GM23338 (cell line): ENCODE results near the gene TENM3. TPM values are rescaled to one million over a fixed set of nuclear protein-coding genes. Genes with fewer than 3 reads are reported as not detected.

ENCODE experiments used
- ATAC-seq: fragments of 200-7000 bp; cut with Tn5 transposase; 3 replicates; pipeline ENCODE4 v1.9.1; 2020
- DNase-seq: peaks from one replicate; pipeline ENCODE4 v3.0.0-alpha.2; 2015; ENCODE audit warnings: low spot score
- H2AFZ ChIP-seq: fragments of 200-600 bp; sonication (generic); 2 replicates; pipeline ENCODE4 v1.8.0; 2016; ENCODE audit warnings: antibody characterized with exemption, mild to moderate bottlenecking, moderate library complexity
- H3F3A ChIP-seq: fragments of 200-600 bp; sonication (generic); replicated peaks from 2 replicates; pipeline ENCODE4 v1.8.0; 2017; ENCODE audit warnings: antibody characterized with exemption, mixed run types, low read depth
- H3K27ac ChIP-seq: fragments of 200-600 bp; sonication (generic); 2 replicates; pipeline ENCODE4 v1.6.1; 2016; ENCODE audit warnings: low read depth
- H3K27me3 ChIP-seq: fragments of 200-600 bp; sonication (generic); 2 replicates; pipeline ENCODE4 v1.8.0; 2016; ENCODE audit warnings: mild to moderate bottlenecking, mixed run types, moderate library complexity; ENCODE audit not compliant: insufficient read depth
- H3K36me3 ChIP-seq: fragments of 200-600 bp; sonication (generic); 2 replicates; pipeline ENCODE4 v1.8.0; 2016; ENCODE audit warnings: mild to moderate bottlenecking; ENCODE audit not compliant: insufficient read depth
- H3K4me1 ChIP-seq: fragments of 200-600 bp; sonication (generic); 2 replicates; pipeline ENCODE4 v1.8.0; 2016; ENCODE audit warnings: mild to moderate bottlenecking, moderate library complexity; ENCODE audit not compliant: insufficient read depth
- H3K4me2 ChIP-seq: fragments of 200-600 bp; sonication (generic); 2 replicates; pipeline ENCODE4 v1.7.1; 2017; ENCODE audit warnings: mixed run types
- H3K4me3 ChIP-seq: fragments of 200-600 bp; sonication (generic); 2 replicates; pipeline ENCODE4 v1.6.1; 2016; ENCODE audit warnings: mixed run types
- H3K79me2 ChIP-seq: fragments of 200-600 bp; sonication (generic); replicated peaks from 2 replicates; pipeline ENCODE4 v1.8.0; 2017; ENCODE audit warnings: mild to moderate bottlenecking; ENCODE audit not compliant: insufficient read depth
- H3K9me2 ChIP-seq: fragments of 200-600 bp; sonication (generic); 2 replicates; pipeline ENCODE4 v1.8.0; 2017; ENCODE audit not compliant: insufficient read depth
- H4K20me1 ChIP-seq: fragments of 200-600 bp; sonication (generic); replicated peaks from 2 replicates; pipeline ENCODE4 v1.8.0; 2017; ENCODE audit warnings: mild to moderate bottlenecking; ENCODE audit not compliant: insufficient read depth
- H3K27ac Mint-ChIP-seq: 2 replicates; pipeline ENCODE4 v1.8.0; 2020; ENCODE audit warnings: inconsistent platforms, mild to moderate bottlenecking, moderate library complexity, mixed read lengths
- H3K27me3 Mint-ChIP-seq: 3 replicates; pipeline ENCODE4 v1.8.0; 2022; ENCODE audit warnings: low read depth, mild to moderate bottlenecking, moderate library complexity, mixed read lengths, inconsistent platforms; ENCODE audit not compliant: insufficient read depth, poor library complexity
- H3K36me3 Mint-ChIP-seq: 3 replicates; pipeline ENCODE4 v1.8.0; 2021; ENCODE audit warnings: low read depth, mild to moderate bottlenecking, inconsistent platforms, moderate library complexity, mixed read lengths
- H3K4me1 Mint-ChIP-seq: 3 replicates; pipeline ENCODE4 v1.8.0; 2020; ENCODE audit warnings: mild to moderate bottlenecking, inconsistent platforms, mixed read lengths
- H3K4me3 Mint-ChIP-seq: 3 replicates; pipeline ENCODE4 v1.8.0; 2021; ENCODE audit warnings: moderate library complexity, mild to moderate bottlenecking, inconsistent platforms, mixed read lengths
- H3K9me3 Mint-ChIP-seq: 3 replicates; pipeline ENCODE4 v1.8.0; 2020; ENCODE audit warnings: moderate library complexity, mild to moderate bottlenecking, inconsistent platforms, mixed read lengths
- CREB1 ChIP-seq: fragments of 250-450 bp; sonication (Bioruptor Pico); IDR thresholded peaks from 2 replicates; pipeline ENCODE4 v1.5.0; 2020; ENCODE audit warnings: low read depth, mild to moderate bottlenecking, moderate library complexity
- EZH2 ChIP-seq: fragments of 200-600 bp; sonication (generic); IDR thresholded peaks from one replicate; pipeline ENCODE4 v1.8.0; 2017; ENCODE audit warnings: antibody characterized with exemption, mild to moderate bottlenecking, low read depth; ENCODE audit not compliant: unreplicated experiment
- EZH2phosphoT487 ChIP-seq: fragments of 200-600 bp; sonication (generic); IDR thresholded peaks from one replicate; pipeline ENCODE4 v1.8.1; 2018; ENCODE audit warnings: antibody characterized with exemption; ENCODE audit not compliant: unreplicated experiment
- JUNB ChIP-seq: IDR thresholded peaks from one replicate; pipeline ENCODE4 v1.6.1; 2016; ENCODE audit warnings: antibody characterized with exemption; ENCODE audit not compliant: unreplicated experiment
- NANOG ChIP-seq: IDR thresholded peaks from 2 replicates; pipeline ENCODE4 v1.6.1; 2016; ENCODE audit warnings: antibody characterized with exemption, borderline replicate concordance
- POLR2AphosphoS5 ChIP-seq: IDR thresholded peaks from 2 replicates; pipeline ENCODE4 v1.6.1; 2016; ENCODE audit warnings: antibody characterized with exemption, low read depth
- STAT1 ChIP-seq: IDR thresholded peaks from one replicate; pipeline ENCODE4 v1.6.1; 2016; ENCODE audit warnings: antibody characterized with exemption; ENCODE audit not compliant: unreplicated experiment
- ZNF114 ChIP-seq: fragments of 250-450 bp; sonication (Bioruptor Pico); IDR thresholded peaks from 2 replicates; pipeline ENCODE4 v1.5.0; 2020; ENCODE audit warnings: mild to moderate bottlenecking, moderate library complexity
- ZNF331 ChIP-seq: fragments of 250-450 bp; sonication (Bioruptor Pico); IDR thresholded peaks from 2 replicates; pipeline ENCODE4 v1.5.0; 2020; ENCODE audit warnings: low read depth, mild to moderate bottlenecking, moderate library complexity
- polyA plus RNA-seq: library from polyadenylated mRNA; unstranded; fragments of >200 nt; fragmentation: Nextera tagmentation; extraction: Ambion mirVana; gene quantifications from 2 replicates; pipeline ENCODE4 v1.2.1, GENCODE V29; 2016
- total RNA-seq: library from RNA; depleted of rRNA; stranded (reverse); fragments of >200 nt; shearing (Covaris generic); gene quantifications from 2 replicates; pipeline ENCODE4 v1.2.3, GENCODE V29; 2014
- TF ChIP-seq, protein P1 (sequence below): IDR thresholded peaks from 2 replicates; pipeline ENCODE4 v1.6.1; 2016; ENCODE audit warnings: antibody characterized with exemption
- TF ChIP-seq, protein P2 (sequence below): fragments of 250-450 bp; sonication (Bioruptor Pico); IDR thresholded peaks from 2 replicates; pipeline ENCODE4 v1.5.0; 2020; ENCODE audit warnings: mild to moderate bottlenecking, moderate library complexity
- TF ChIP-seq, protein P3 (sequence below): IDR thresholded peaks from one replicate; pipeline ENCODE4 v1.6.1; 2018; ENCODE audit warnings: antibody characterized with exemption; ENCODE audit not compliant: unreplicated experiment
- TF ChIP-seq, protein P4 (sequence below), 2 experiments: fragments of 200-600 bp in 1 of 2; sonication (generic) in 1 of 2; conservative IDR thresholded peaks; 2 replicates each; pipeline versions ENCODE4 v1.5.1 to v1.6.1; 2016 to 2017; ENCODE audit warnings: antibody characterized with exemption in 2 of 2, low read depth in 2 of 2, mild to moderate bottlenecking in 2 of 2, moderate library complexity in 1 of 2

TENM3 gene
- total and polyA plus RNA-seq, 2 experiments from 2014 or later = 22.2 to 128 TPM

DNA sequence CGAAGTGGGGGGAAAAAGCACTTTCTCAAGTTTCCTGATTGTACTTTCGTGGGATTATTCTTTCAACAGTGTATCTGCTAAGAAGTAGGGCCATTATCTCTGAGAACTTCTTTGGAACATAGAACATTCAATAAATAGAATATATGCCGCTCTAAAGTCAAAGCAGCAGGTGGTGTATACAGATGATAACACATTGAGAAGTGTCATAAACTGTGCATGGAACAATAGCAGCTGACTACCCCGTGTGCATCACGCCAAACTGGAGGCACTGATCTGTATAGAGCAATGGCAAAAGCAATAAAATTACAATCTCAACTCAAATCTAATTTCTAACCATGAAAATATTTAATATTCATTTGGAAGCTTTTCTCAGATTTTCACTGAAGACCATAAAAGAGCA lies 498.7 kb downstream of the TENM3 start:
- ATAC-seq = no peak
- H4K20me1 ChIP-seq = no peaks in the 10 kb centered on the region
- no peak overlapping the region for H3K27ac Mint-ChIP-seq
- H3K27me3 Mint-ChIP-seq = peaks cover 3% of the 10 kb centered on the region
- TF ChIP-seq EZH2 (no peak), JUNB (no peak), POLR2AphosphoS5 (no peak), CREB1 (CRISPR knock-in tag) (no peak), ZNF114 (CRISPR knock-in tag) (no peak), STAT1 (no peak), ZNF331 (no peak), EZH2phosphoT487 (no peak), NANOG (no peak)
- TF ChIP-seq, protein P1, sequence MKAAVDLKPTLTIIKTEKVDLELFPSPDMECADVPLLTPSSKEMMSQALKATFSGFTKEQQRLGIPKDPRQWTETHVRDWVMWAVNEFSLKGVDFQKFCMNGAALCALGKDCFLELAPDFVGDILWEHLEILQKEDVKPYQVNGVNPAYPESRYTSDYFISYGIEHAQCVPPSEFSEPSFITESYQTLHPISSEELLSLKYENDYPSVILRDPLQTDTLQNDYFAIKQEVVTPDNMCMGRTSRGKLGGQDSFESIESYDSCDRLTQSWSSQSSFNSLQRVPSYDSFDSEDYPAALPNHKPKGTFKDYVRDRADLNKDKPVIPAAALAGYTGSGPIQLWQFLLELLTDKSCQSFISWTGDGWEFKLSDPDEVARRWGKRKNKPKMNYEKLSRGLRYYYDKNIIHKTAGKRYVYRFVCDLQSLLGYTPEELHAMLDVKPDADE = no peak
- TF ChIP-seq, protein P2, sequence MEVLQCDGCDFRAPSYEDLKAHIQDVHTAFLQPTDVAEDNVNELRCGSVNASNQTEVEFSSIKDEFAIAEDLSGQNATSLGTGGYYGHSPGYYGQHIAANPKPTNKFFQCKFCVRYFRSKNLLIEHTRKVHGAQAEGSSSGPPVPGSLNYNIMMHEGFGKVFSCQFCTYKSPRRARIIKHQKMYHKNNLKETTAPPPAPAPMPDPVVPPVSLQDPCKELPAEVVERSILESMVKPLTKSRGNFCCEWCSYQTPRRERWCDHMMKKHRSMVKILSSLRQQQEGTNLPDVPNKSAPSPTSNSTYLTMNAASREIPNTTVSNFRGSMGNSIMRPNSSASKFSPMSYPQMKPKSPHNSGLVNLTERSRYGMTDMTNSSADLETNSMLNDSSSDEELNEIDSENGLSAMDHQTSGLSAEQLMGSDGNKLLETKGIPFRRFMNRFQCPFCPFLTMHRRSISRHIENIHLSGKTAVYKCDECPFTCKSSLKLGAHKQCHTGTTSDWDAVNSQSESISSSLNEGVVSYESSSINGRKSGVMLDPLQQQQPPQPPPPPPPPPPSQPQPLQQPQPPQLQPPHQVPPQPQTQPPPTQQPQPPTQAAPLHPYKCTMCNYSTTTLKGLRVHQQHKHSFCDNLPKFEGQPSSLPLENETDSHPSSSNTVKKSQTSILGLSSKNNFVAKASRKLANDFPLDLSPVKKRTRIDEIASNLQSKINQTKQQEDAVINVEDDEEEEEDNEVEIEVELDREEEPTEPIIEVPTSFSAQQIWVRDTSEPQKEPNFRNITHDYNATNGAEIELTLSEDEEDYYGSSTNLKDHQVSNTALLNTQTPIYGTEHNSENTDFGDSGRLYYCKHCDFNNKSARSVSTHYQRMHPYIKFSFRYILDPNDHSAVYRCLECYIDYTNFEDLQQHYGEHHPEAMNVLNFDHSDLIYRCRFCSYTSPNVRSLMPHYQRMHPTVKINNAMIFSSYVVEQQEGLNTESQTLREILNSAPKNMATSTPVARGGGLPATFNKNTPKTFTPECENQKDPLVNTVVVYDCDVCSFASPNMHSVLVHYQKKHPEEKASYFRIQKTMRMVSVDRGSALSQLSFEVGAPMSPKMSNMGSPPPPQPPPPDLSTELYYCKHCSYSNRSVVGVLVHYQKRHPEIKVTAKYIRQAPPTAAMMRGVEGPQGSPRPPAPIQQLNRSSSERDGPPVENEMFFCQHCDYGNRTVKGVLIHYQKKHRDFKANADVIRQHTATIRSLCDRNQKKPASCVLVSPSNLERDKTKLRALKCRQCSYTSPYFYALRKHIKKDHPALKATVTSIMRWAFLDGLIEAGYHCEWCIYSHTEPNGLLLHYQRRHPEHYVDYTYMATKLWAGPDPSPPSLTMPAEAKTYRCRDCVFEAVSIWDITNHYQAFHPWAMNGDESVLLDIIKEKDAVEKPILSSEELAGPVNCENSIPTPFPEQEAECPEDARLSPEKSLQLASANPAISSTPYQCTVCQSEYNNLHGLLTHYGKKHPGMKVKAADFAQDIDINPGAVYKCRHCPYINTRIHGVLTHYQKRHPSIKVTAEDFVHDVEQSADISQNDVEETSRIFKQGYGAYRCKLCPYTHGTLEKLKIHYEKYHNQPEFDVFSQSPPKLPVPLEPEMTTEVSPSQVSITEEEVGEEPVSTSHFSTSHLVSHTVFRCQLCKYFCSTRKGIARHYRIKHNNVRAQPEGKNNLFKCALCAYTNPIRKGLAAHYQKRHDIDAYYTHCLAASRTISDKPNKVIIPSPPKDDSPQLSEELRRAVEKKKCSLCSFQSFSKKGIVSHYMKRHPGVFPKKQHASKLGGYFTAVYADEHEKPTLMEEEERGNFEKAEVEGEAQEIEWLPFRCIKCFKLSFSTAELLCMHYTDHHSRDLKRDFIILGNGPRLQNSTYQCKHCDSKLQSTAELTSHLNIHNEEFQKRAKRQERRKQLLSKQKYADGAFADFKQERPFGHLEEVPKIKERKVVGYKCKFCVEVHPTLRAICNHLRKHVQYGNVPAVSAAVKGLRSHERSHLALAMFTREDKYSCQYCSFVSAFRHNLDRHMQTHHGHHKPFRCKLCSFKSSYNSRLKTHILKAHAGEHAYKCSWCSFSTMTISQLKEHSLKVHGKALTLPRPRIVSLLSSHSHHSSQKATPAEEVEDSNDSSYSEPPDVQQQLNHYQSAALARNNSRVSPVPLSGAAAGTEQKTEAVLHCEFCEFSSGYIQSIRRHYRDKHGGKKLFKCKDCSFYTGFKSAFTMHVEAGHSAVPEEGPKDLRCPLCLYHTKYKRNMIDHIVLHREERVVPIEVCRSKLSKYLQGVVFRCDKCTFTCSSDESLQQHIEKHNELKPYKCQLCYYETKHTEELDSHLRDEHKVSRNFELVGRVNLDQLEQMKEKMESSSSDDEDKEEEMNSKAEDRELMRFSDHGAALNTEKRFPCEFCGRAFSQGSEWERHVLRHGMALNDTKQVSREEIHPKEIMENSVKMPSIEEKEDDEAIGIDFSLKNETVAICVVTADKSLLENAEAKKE (CRISPR knock-in tag) = no peak
- TF ChIP-seq, protein P3, sequence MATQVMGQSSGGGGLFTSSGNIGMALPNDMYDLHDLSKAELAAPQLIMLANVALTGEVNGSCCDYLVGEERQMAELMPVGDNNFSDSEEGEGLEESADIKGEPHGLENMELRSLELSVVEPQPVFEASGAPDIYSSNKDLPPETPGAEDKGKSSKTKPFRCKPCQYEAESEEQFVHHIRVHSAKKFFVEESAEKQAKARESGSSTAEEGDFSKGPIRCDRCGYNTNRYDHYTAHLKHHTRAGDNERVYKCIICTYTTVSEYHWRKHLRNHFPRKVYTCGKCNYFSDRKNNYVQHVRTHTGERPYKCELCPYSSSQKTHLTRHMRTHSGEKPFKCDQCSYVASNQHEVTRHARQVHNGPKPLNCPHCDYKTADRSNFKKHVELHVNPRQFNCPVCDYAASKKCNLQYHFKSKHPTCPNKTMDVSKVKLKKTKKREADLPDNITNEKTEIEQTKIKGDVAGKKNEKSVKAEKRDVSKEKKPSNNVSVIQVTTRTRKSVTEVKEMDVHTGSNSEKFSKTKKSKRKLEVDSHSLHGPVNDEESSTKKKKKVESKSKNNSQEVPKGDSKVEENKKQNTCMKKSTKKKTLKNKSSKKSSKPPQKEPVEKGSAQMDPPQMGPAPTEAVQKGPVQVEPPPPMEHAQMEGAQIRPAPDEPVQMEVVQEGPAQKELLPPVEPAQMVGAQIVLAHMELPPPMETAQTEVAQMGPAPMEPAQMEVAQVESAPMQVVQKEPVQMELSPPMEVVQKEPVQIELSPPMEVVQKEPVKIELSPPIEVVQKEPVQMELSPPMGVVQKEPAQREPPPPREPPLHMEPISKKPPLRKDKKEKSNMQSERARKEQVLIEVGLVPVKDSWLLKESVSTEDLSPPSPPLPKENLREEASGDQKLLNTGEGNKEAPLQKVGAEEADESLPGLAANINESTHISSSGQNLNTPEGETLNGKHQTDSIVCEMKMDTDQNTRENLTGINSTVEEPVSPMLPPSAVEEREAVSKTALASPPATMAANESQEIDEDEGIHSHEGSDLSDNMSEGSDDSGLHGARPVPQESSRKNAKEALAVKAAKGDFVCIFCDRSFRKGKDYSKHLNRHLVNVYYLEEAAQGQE = no peak
- TF ChIP-seq, protein P4, sequence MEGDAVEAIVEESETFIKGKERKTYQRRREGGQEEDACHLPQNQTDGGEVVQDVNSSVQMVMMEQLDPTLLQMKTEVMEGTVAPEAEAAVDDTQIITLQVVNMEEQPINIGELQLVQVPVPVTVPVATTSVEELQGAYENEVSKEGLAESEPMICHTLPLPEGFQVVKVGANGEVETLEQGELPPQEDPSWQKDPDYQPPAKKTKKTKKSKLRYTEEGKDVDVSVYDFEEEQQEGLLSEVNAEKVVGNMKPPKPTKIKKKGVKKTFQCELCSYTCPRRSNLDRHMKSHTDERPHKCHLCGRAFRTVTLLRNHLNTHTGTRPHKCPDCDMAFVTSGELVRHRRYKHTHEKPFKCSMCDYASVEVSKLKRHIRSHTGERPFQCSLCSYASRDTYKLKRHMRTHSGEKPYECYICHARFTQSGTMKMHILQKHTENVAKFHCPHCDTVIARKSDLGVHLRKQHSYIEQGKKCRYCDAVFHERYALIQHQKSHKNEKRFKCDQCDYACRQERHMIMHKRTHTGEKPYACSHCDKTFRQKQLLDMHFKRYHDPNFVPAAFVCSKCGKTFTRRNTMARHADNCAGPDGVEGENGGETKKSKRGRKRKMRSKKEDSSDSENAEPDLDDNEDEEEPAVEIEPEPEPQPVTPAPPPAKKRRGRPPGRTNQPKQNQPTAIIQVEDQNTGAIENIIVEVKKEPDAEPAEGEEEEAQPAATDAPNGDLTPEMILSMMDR (conservative IDR thresholded peaks at IDR 0.05; ENCODE audit: low read depth in 2 of 2) = no peak
- no peak overlapping the region for H3K4me2 ChIP-seq
- H3K36me3 Mint-ChIP-seq = peaks cover 5% of the 10 kb centered on the region; the same call in 2 of the 3 replicates
- no peak for DNase-seq
- no peaks in the 10 kb centered on the region for H3K9me2 ChIP-seq
- H3K27ac ChIP-seq = no peak overlapping the region
- no peaks in the 10 kb centered on the region for H3K79me2 ChIP-seq
- H3K4me1 Mint-ChIP-seq = peaks cover 8% of the 10 kb centered on the region; the same call in 2 of the 3 replicates
- H3K4me3 Mint-ChIP-seq = no peak overlapping the region
- no peaks in the 10 kb centered on the region for H3K36me3 ChIP-seq
- no peaks in the 10 kb centered on the region for H3F3A ChIP-seq
- no peaks in the 10 kb centered on the region for H3K4me1 ChIP-seq
- no peak overlapping the region for H3K4me3 ChIP-seq
- H2AFZ ChIP-seq = no peak overlapping the region
- H3K9me3 Mint-ChIP-seq = no peaks in the 10 kb centered on the region
- H3K27me3 ChIP-seq = no peaks in the 10 kb centered on the region
